Tibial nerve (tissue), 3 donors: ENCODE results near the gene ATG9B.

Experiments used
- POLR2A ChIP-seq, 2 donors: fragments of 450-650 bp; IDR thresholded peaks; one replicate each; pipeline ENCODE4 v1.6.1; 2017; ENCODE audit warnings: antibody characterized with exemption in 2 of 2, mild to moderate bottlenecking in 2 of 2, moderate library complexity in 2 of 2
- TF ChIP-seq, protein P1 (sequence below), 5 experiments: fragments of 200-600 bp in 3 of 5; fragments of 450-650 bp in 2 of 5; sonication (generic) in 3 of 5; IDR thresholded peaks; one replicate each; pipeline ENCODE4 v1.5.1; 2016 to 2019; ENCODE audit warnings: antibody characterized with exemption in 5 of 5, mild to moderate bottlenecking in 3 of 5, moderate library complexity in 2 of 5

DNA sequence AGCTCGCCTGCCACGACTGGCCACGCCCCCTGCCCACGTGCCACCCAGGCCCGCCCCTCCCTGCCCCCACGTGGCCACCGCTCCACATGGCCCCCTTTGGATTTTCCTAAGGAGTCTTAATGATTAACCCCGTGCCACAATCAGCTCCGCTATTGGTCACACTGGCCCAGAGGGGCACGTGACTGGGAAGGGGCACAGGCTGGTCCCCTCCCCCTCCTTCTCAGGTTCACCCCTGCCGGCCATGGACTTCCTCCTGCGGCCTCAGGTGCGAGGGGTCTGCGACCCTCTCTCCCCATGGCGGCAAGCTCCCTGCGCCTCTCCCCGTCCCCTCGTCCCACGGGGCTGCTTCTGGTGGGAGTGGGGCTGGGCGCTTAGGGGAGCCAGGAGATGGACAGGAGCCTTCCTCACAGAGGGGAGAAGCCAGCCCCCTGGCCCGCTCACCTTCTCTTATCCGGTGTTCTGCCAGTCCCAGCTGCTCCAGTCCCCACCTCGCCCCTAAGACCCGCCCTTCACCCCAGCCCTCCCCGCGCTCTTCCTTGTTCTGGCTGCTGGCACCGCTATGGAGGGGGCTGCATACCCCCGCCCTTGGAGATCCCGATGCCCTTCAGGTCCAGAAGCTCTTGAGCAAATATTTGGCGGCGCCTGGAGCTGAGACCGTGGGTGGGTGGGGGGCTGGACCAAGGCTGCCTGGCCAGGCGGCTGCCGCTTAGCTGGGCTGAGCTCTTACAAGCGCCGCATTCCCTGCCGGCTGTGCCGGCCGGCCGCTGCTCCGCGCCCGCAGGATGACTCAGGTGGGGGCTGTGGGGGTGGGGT lies 38.3 kb upstream of the ATG9B start:
- no peak for TF ChIP-seq POLR2A (IDR thresholded peaks at IDR 0.05)
- TF ChIP-seq, protein P1, sequence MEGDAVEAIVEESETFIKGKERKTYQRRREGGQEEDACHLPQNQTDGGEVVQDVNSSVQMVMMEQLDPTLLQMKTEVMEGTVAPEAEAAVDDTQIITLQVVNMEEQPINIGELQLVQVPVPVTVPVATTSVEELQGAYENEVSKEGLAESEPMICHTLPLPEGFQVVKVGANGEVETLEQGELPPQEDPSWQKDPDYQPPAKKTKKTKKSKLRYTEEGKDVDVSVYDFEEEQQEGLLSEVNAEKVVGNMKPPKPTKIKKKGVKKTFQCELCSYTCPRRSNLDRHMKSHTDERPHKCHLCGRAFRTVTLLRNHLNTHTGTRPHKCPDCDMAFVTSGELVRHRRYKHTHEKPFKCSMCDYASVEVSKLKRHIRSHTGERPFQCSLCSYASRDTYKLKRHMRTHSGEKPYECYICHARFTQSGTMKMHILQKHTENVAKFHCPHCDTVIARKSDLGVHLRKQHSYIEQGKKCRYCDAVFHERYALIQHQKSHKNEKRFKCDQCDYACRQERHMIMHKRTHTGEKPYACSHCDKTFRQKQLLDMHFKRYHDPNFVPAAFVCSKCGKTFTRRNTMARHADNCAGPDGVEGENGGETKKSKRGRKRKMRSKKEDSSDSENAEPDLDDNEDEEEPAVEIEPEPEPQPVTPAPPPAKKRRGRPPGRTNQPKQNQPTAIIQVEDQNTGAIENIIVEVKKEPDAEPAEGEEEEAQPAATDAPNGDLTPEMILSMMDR (IDR thresholded peaks at IDR 0.05): no peak
